ENCODE results near the gene CCL27.
A peak's percentile ranks its signal among the peaks of the same experiment; 100 is the strongest.

The CCL27 gene

DNA sequence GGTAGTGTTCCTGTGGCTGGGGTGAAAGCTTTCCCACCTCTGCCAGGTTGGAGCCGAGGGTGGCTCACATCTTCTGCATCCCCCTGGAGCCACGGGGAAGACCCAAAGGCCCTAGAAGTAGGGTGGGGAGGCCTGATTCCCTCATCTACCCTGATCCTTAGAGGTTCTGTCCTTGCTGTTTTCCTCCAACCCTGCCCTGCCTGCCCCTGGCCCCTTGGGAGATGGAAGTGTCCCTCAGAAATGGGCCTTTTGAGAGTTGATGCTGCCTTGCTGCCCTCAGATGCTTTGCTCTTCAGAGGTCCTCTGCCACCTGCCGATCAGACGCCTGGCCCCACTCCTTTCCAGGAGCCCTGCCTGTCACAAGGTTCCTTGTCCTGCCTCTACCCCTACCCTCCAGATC lies 22.4 kb upstream of the CCL27 start:
- FAIRE-seq = no peak
- DNase-seq (ENCODE audit: low spot score) = no peak

DNA sequence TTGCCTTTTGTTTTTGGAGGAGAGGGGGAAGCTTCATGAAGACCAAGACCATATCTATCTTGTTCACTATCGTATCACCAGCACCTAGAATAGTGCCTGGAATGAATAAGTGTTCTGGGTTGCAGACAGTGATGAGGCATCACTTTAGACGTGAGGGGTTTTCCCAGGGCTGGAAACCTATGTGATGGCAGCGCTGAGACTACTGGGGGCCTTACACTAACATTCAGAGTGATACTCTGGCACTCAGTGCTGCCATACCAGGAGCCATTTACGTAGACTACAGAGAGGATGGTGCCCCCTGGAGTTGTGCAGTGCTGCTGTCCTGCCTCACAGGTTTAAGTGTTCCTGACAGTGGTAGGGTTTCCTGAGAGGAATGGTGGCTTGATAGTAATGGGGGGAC lies 21.7 kb upstream of the CCL27 start:
- DNase-seq (ENCODE audit: low spot score) = no peak
- FAIRE-seq = no peak

DNA sequence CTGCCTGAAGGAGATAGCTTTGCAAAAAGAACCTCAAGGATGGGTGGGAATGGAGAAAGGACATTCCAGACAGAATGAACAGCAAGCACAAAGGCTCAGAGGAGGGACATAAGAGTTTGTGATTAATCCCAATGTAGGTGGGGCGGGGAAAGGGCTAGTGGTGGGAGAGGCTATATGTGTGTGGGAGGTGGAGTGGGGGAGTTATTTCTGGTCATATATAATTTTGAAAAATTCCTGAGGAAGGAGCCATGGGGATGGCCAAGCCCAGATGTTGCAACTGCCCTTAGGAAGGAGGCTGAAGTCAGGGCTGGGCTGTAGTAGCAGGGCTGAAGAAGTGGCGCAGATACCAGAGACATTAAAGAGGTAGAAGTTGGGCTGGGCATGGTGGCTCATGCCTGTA lies 13.4 kb upstream of the CCL27 start:
- FAIRE-seq (no peak), DNase-seq (ENCODE audit: low spot score) (no peak)

DNA sequence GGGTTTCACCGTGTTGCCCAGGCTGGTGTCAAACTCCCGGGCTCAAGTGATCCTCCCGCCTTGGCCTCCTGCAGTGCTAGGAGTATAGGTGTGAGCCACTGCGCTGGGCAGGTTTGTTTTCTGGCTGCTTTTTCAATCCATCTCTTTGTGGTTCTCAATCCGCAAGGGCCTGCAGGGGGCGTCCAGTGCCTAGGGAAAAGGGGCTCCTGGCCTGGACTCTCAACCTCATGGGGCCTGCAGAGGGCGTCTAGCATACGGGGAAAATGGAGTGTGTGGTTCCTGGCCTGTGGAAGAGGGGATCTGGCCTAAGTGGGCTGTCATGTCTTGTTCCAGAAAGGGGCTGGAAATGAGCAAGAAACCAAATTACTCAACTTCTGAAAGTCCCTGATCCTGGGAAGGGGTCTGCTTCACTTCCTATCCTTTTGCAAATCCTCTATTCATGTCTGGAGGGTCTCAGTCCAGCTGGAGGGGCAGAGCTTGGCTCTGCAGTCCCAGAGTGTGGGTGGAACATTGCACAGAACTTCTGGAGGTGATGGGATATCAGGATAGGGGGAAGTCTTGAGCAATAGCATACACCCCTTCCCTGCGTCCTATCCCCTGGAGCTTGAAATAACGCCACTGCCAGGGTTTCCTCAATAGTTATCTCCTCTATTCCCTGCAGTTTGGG lies 12.7 kb upstream of the CCL27 start:
- FAIRE-seq (no peak), DNase-seq (ENCODE audit: low spot score) (peak; percentile 73)

DNA sequence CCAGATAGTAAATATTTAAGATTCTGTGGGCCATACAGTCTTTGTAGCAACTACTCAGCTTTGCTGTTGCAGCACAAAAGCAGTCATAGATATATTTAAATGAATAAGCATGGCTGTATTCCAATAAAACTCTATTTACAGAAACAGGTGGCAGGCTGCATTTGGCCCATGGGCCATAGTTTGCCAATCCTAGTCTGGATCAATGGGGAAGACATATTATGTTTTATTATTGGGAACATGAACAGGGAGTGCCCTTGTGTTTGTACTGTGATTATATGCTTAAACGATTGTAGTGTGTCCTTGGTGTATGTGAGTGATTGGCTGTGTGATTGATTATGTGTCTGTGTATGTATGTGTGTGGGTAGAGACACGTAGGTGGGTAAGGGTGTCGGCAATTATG lies 12.0 kb upstream of the CCL27 start:
- no peak for DNase-seq (ENCODE audit: low spot score)

DNA sequence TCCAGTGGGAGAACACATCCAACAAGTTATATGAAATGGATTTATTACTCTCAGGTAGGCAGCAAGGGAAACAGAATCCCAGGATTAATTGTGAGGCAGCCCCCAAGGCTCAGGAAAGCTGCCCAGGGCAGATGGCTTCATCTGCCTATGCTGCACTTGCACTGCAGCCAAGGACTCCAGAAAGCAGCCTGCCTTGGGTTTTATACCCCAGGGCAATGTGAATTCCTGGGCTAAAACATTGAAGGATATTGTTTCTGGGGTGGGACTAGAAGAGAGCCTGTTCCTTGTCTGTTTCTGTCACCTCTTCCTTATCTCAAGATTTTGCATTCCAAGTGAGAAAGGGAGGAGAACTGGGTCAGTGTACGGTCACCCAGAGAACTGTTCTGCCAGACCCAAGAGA lies 8.8 kb upstream of the CCL27 start:
- FAIRE-seq = no peak
- DNase-seq (ENCODE audit: low spot score) = no peak

More for the DNA sequence above, 12.0 kb upstream of the CCL27 start:
- peak; percentile 52 for FAIRE-seq

DNA sequence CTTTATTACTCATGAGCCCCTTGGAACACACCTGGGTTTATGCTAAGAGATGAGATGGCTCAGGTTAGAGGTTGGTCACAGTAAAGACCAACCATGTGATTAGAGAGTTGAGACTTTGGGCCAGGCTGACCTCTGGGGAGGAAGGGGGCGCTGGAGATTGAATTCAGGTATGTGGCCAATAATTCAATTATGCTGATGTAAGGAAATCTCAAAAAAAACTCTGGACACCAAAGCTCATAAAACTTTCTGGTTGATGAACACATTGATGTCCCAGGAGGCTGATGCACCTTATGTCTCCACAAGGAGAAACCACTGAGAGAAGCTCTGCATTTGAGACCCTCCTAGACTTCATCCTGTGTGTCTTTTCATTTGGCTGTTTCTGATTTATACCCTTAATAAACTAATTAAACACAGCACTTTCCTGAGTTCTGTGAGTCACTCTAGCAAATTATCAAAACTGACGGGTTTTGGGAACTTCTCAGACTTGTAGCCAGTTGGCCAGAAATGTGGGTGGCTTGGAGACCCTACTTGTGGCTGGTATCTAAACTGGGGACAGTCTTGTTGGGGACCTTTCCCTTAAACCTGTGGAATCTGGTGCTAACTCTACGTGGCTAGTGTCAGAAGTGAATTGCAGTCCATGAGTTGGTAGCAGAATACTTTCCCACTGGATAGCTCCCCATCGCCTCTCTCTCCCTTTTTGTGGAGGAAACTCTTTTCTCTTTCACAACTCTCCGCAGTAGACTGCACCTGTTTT lies 7.5 kb upstream of the CCL27 start:
- FAIRE-seq = no peak
- no peak for DNase-seq (ENCODE audit: low spot score)

DNA sequence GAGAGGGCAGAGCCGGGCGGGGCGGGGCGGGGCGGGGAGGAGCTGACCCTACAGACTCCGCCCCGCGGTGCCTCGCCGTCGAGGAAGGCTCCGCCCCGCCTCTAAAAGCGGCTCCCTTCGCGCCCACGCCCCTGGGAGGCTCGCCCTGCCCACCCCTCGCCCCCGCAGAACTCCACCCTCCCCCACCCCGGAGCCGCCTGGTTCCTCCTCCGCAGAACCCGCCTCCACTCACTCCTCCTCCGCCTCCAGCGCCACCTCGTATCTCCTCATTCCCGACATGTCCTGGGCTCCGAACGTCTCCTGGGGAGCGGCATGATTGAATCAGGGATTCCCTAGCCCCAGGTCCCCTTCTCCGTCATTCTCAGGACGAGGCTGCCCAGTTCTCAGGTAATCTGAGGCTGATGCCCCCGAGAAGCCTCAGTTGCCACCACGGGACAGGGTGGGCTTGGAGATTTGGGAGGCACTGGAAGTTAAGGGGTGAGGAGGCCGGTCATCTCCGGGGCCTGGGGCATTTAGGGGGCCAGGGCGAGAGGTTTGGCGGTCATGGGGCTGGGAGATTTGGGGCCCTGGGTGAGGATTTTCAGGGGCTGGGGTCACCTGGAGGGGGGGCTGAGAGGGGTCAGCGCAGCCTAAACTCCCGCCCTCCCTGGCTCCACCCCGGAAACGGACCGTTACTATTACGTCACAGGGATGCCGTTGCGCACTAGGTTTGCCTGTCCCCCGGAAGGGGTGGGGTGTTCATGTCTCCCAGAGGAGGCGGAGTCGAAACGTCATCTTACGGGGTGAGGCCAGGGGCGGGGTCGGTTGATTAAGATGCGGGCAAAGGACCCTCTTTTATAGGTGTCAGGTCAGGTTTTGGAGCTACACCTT lies 3.2 kb upstream of the CCL27 start:
- peak; percentile 98 for DNase-seq (ENCODE audit: low spot score)
- peak; percentile 98 for FAIRE-seq

DNA sequence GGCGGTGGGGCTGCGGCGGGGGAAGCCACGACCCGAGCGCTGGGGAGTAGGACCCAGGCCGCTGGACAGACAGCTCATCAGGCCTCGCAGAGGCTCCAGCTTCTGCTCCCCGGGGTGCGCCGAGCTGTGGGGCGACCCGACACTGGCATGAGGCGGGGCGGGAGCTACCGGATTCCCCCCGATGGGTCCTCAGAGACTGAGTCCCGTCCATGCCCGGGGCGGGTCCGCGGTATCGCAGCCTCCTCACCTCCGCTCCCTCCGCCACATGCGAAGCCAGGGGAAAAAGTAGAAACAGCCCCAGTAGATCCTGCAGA lies 2.6 kb upstream of the CCL27 start:
- DNase-seq (ENCODE audit: low spot score) = no peak
- no peak for FAIRE-seq

DNA sequence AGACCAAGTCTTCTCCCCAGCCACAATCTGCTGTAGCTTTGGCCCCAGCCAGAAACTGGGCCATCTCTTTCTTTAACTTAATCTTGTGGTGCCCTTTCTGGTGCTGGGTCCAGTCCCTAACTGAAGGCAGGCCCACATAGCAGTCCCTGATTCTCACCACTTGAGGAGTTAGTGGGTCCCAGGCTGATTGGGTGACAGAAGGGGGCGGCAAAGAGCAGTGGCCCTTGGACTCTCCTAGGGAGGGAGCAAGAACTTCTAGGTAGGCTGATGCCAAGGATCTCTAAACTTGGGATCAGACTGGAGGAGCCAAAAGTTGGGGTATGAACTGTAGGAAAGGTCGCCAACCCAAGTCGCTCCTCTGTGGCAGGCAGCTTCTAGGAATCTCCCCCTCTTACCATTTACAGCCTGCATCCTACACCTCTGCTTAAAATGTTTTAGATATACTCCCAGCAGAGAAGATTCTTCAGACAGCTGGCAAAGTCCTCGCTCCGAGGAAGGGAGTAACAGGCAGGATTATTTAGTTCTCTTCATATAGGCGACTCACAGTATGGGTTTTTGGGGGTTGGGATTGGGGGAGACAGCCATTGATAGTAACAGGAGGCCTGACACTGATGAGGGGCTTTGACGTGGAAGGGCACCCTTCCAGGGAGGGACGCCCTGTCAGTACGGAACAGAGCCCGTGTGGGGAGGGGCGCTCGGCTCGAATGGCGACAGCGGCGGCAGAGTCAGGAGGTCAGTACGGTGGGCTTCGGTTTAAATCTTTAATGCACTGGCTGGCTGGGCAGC lies 2.0 kb upstream of the CCL27 start:
- FAIRE-seq = no peak
- peak; percentile 77 for DNase-seq (ENCODE audit: low spot score)

DNA sequence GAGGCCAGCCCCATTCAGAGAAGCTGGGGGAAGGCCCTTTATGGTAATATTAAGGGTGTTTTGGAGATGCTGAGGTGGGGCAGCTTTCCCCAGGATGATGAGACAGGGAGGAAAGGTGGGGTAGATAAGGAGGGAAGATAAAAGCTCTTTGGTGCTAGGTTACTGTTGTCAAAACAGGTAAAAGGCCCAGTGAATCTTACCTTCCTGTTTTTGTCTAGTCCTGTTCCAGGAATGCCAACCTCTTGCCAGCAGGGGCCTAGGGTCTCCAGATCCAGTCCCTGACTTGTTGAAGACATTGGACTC lies 797 bp upstream of the CCL27 start:
- DNase-seq (ENCODE audit: low spot score) (no peak), FAIRE-seq (no peak)

DNA sequence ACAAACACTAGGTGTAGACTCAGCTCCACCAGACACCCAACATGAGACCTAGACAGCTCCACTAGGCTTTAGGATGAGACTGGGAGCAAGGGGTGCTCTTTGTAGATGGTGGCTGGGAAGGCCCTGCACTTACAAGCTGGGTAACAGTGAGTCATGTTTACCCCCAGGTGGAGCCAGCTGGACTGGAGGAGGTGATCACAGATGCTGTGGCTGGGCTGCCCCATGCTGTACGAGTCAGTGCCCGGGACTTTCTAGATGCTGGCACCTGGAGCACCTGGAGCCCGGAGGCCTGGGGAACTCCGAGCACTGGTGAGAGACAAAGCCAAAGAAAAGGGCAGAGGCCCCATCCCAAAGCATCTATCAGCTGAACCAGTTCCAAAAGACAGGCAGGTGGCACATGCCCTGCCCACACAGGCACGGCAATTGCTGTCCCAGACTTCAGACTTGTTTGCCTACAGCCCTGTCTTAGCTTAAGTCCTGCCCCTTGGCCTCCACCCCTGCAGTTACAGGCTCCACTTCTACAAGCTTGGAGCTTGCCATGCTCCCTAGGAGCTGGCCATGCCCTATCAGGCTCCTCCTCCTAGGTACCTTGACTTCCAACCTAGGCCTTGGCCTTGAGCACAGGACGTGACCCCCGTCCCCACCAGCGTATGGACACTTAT lies 2.7 kb downstream of the CCL27 start:
- FAIRE-seq (peak; percentile 48), DNase-seq (ENCODE audit: low spot score) (no peak)

DNA sequence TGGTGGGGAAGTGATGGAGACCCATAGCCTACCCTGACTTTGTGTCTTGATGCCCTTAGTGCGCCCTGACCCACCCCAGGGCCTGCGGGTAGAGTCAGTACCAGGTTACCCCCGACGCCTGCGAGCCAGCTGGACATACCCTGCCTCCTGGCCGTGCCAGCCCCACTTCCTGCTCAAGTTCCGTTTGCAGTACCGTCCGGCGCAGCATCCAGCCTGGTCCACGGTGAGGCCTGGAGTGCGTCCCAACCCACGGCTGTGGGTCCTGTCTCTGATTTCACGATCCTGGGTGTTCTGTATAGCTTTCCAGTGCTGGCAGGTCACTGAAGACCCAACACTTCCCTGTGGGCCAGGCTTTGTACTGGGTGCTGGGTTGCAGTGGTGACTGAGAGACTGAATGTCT lies 4.0 kb downstream of the CCL27 start:
- DNase-seq (ENCODE audit: low spot score) = no peak
- no peak for FAIRE-seq

DNA sequence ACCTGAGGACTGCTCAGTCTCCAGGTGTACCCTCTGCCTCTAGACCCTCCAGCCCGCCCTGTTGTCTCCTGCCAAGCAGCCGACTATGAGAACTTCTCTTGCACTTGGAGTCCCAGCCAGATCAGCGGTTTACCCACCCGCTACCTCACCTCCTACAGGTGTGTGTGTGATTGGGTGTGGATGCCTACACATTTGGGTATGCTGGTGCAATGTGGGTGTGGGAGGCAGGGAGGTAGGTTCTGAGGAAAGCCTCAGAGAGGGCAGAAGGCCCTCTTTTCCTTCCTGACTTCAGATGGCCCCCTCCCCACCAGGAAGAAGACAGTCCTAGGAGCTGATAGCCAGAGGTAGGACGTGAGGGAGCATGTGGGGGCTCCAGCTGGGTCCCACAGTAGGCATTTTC lies 5.5 kb downstream of the CCL27 start:
- DNase-seq (ENCODE audit: low spot score) = no peak
- no peak for FAIRE-seq

DNA sequence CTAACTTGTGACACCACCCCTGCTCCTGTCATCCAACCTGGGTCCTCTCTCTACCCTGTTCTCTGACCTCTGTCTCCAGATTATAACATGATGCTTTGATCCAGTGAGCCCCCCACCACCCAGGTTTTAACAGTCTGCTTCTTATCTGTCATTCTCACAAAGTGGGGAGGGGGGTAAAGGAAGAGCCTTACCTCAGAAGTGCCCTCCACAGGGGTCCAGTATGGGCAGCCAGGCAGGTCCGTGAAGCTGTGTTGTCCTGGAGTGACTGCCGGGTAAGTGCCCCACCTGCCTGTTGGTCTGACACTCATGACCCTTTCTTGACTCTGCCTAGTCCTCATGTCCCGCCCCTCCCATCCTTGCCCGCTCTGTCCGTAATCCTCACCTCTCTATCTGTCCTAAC lies 7.1 kb downstream of the CCL27 start:
- DNase-seq (ENCODE audit: low spot score) (no peak), FAIRE-seq (no peak)

DNA sequence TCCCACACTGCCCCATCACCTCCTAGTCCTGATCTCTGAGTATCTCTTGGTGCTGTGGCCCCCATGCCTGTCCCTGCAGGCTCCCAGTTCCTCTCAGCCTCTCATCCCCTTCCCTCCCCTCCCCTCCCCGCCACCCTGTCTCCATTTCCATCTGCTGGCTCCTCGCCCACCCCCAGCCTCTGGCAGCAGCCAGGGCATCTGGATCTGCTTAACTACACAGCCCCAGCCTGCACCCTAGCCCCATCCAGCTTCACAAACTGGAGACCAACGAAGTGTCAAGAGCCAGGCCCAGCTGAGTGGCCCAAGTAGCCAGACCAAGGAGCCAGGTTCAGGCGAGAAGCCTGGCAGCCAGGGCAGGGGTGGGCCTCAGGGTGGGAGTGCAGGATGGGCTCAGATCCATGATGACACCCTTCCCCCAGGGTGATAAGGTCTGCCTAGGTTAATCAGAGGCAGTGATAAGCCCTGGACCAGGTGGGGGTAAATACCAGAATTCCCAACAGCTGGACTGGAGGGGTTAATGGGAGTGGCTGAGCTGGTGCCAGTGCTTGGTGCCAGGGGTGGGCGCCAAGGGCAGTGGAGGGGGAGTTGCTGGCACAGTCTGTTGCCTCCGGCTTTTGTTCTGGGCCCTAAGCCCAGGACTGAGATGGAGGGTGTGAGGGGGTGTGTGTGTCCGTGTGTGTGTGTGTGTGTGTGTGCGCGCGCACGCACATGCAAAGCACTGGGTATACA lies 8.0 kb downstream of the CCL27 start:
- no peak for DNase-seq (ENCODE audit: low spot score)
- FAIRE-seq = no peak

DNA sequence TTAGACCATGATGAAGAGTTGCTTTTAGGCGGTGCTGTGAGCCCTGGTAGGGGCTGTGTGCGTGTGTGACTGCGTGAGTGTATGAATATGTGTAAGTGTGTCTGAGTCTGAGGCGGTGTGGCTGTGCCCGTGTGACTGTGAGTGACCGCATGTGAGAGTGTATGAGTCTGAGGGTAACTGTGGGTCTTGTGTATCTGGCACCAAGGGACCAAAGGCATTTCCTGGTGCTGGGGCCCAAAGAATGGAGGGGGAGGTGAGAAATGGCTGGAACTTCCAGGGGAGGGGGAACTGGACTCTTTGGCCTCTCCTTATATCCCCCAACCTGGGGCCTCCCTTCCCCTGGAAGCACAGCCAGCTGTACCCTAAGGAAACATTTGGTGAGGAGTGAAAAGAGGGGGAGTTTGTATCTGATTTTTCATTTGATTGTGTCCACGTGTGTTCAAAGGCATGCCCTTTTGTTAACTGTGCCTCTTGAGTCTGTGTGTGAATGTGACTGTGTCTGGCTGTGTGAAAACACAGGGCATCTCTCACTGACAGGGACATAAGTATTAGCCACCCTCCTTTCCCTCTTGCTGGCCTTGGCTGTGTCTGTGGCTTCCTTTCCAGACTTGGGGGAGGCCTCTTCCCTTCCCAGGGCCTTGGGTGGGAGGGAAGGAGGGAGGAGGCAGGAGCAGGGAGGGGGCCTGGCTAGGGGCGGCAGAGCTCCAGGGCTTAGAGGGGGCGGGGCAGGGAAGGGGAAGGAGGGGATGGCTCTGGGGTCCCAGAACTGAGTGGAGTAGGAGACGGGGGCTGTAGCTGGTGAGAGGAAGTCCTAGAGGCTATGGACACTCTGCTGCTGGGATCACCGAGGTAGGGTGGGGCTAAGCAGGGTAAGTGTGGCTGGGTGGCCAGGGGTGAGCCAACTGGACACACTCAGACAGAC lies 9.0 kb downstream of the CCL27 start:
- no peak for DNase-seq (ENCODE audit: low spot score)
- FAIRE-seq = peak; percentile 17

DNA sequence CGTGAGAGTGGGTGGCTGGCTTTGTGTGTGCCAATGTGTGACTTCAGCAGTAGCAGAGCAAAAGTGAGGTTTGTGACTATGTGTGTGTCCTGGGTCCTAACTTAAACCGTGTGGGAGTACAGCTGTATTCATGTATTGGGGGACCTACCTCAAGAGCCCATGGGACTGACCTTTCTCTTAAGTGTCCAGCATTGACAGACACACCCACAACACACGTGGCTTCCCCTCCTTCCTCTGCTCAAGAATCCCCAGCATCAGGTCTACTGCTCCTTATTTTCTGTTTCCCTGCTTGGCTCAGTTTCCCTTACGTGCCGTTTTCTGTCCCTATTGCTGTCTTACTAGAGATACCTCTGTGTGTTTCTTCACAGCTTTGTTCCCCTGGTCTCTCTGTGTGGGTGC lies 9.9 kb downstream of the CCL27 start:
- FAIRE-seq (no peak), DNase-seq (ENCODE audit: low spot score) (no peak)

DNA sequence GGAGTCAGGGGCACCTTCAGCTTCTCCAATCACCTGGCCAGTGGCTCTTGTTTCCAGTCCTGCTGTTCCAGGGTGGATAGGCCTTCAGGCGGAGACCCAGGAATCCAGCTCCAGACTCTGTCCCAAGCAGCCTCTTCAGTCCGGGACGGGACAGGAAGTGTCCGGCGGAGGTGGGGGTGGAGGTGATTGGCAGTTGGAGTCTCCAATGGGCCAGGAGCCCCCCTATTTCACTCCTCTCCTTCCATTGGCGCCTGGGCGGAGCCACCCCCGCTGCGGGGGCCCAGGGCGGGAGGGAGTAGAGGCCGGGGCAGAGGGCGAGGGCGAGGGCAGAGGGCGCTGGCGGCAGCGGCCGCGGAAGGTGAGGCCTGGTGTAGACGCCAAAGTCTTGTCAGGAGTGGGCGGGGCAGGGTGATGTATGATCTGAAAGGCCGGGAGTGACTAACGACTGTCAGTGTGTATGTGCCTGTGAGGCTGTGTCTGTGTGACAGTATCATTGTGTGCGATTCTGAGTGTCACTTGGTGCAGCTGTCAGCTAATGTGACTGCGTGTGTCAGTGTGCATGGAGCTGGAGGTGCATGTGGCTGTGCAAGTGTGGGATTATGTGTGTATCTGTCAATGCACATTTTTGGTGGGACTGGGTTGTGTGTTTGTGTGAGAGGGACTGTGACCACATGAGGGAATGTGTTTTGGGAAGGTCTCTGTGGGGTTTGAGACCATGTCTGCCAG lies 10.4 kb downstream of the CCL27 start, which contains the start of gene IL11RA:
Gene IL11RA (plus strand): TSS at position 310 of the 726 bp plus-strand sequence. CDS start 3,033 bp downstream, outside the sequence.
- FAIRE-seq = peak; percentile 90

More for the DNA sequence above, 10.4 kb downstream of the CCL27 start, which contains the start of gene IL11RA:
- DNase-seq (ENCODE audit: low spot score) = peak; percentile 95

Measured in urothelium cell line (cell line).